Measurements from ENCODE around the gene PHKA2.

GRCh38 chrX:18890049-18890381 lies 93.9 kb downstream of the PHKA2 start:
- TF ChIP-seq POLR2A (IDR thresholded peaks at IDR 0.05) = no peak
- no peak for TF ChIP-seq CTCF (IDR thresholded peaks at IDR 0.05)
- TF ChIP-seq EP300 (IDR thresholded peaks at IDR 0.05) = no peak
